Endothelial cell of umbilical vein (primary cell): ENCODE data around the gene PLEKHH3. TPM values are rescaled to one million over a fixed set of nuclear protein-coding genes. Genes with fewer than 3 reads are reported as not detected.

Experiments
- BruUV-seq: library from RNA; stranded (reverse); fragments of 400-500 nt; replicated peaks from 2 replicates; lab custom pipeline; 2021; lab: Mats Ljungman, UMichigan
- CTCF ChIA-PET: fragments of 300-600, 350-600 bp; sonication (Branson Sonifier 250); formaldehyde crosslinking; loops from one replicate; lab custom pipeline; 2021; ENCODE audit warnings: antibody characterized with exemption, inconsistent platforms; lab: Charles Lee
- POLR2A ChIA-PET: fragments of 300-600, 350-600 bp; sonication (Branson Sonifier 250); formaldehyde crosslinking; loops from one replicate; lab custom pipeline; 2021; ENCODE audit warnings: antibody characterized with exemption, inconsistent platforms; lab: Charles Lee
- DNase-seq: peaks from one replicate; pipeline ENCODE4 v3.0.0-alpha.2; 2011; ENCODE audit warnings: low read depth, low spot score
- FAIRE-seq: peaks from 2 replicates; lab custom pipeline; 2011; peaks lifted over from hg19 to GRCh38; lab: Jason Lieb, UNC
- H2AFZ ChIP-seq: 2 replicates; pipeline ENCODE4 v1.6.0; 2012; ENCODE audit warnings: low read depth, low read length, control low read depth, inconsistent platforms
- H3K27ac ChIP-seq: 2 replicates; pipeline ENCODE4 v1.5.1; 2011; ENCODE audit warnings: low read depth, mild to moderate bottlenecking, control low read depth, low read length, moderate library complexity; ENCODE audit not compliant: insufficient read depth
- H3K27me3 ChIP-seq, 2 experiments: 2 replicates each; pipeline versions ENCODE4 v1.6.0 to v1.6.1; 2011; ENCODE audit warnings: low read length in 2 of 2, mixed read lengths in 1 of 2; ENCODE audit not compliant: control insufficient read depth in 2 of 2, insufficient read depth in 2 of 2
- H3K36me3 ChIP-seq, 2 experiments: 2 replicates in 1 of 2; 3 replicates in 1 of 2; pipeline ENCODE4 v1.5.1; 2011; ENCODE audit warnings: low read length in 2 of 2, mild to moderate bottlenecking in 1 of 2, moderate library complexity in 1 of 2; ENCODE audit not compliant: control insufficient read depth in 2 of 2, insufficient read depth in 2 of 2; ENCODE audit errors: extremely low read depth in 1 of 2
- H3K4me1 ChIP-seq: 3 replicates; pipeline ENCODE4 v1.5.1; 2011; ENCODE audit warnings: mild to moderate bottlenecking, low read length; ENCODE audit not compliant: control insufficient read depth, insufficient read depth; ENCODE audit errors: extremely low read depth
- H3K4me2 ChIP-seq: 2 replicates; pipeline ENCODE4 v1.6.1; 2011; ENCODE audit warnings: low read length, control low read depth, mixed read lengths; ENCODE audit not compliant: insufficient read depth
- H3K4me3 ChIP-seq, 3 experiments: fragments of 200-600 bp in 1 of 3; sonication (generic), shearing (Covaris generic) in 1 of 3; replicated peaks in 1 of 3; 2 replicates each; pipeline ENCODE4 v1.5.1; 2011 to 2016; ENCODE audit warnings: control low read depth in 3 of 3, low read length in 3 of 3, mild to moderate bottlenecking in 2 of 3, inconsistent platforms in 1 of 3, low read depth in 1 of 3, moderate library complexity in 1 of 3; ENCODE audit not compliant: insufficient read depth in 1 of 3
- H3K79me2 ChIP-seq: 2 replicates; pipeline ENCODE4 v1.6.0; 2012; ENCODE audit warnings: low read length, inconsistent platforms; ENCODE audit not compliant: control insufficient read depth, insufficient read depth
- H3K9ac ChIP-seq: replicated peaks from 2 replicates; pipeline ENCODE3; 2011; ENCODE audit warnings: low read length, control low read depth; ENCODE audit not compliant: insufficient read depth; ENCODE audit errors: extremely low read depth
- H3K9me1 ChIP-seq: replicated peaks from 3 replicates; pipeline ENCODE4 v1.6.0; 2011; ENCODE audit warnings: mild to moderate bottlenecking, low read length; ENCODE audit not compliant: control insufficient read depth, insufficient read depth; ENCODE audit errors: extremely low read depth
- H3K9me3 ChIP-seq: replicated peaks from 2 replicates; pipeline ENCODE4 v1.5.1; 2012; ENCODE audit warnings: low read length, inconsistent platforms; ENCODE audit not compliant: control insufficient read depth, insufficient read depth
- H4K20me1 ChIP-seq: replicated peaks from 2 replicates; pipeline ENCODE3; 2011; ENCODE audit warnings: mild to moderate bottlenecking, low read length; ENCODE audit not compliant: control insufficient read depth, insufficient read depth; ENCODE audit errors: extremely low read depth
- CTCF ChIP-seq, 2 donors: IDR thresholded peaks; 1 replicate in 1 of 2; 2 replicates in 1 of 2; pipeline ENCODE4 v1.5.1; 2011; ENCODE audit warnings: low read length in 2 of 2, mild to moderate bottlenecking in 2 of 2, moderate library complexity in 2 of 2, control low read depth in 1 of 2, inconsistent platforms in 1 of 2, low read depth in 1 of 2; ENCODE audit not compliant: insufficient read depth in 1 of 2; ENCODE audit errors: extremely low read depth in 1 of 2
- EZH2 ChIP-seq: IDR thresholded peaks from 2 replicates; pipeline ENCODE4 v1.6.1; 2012; ENCODE audit warnings: borderline replicate concordance, low read depth, mild to moderate bottlenecking, moderate library complexity, low read length, inconsistent platforms; ENCODE audit not compliant: severe bottlenecking
- FOS ChIP-seq: IDR thresholded peaks from 2 replicates; pipeline ENCODE4 v1.6.1; 2011; ENCODE audit warnings: mild to moderate bottlenecking, low read length, moderate library complexity, borderline replicate concordance; ENCODE audit not compliant: insufficient read depth
- GATA2 ChIP-seq: IDR thresholded peaks from 2 replicates; pipeline ENCODE4 v1.7.0; 2011; ENCODE audit warnings: low read depth, mild to moderate bottlenecking, moderate library complexity, mixed read lengths, low read length; ENCODE audit not compliant: insufficient read length, insufficient read depth
- JUN ChIP-seq: IDR thresholded peaks from 2 replicates; pipeline ENCODE4 v1.6.1; 2011; ENCODE audit warnings: borderline replicate concordance, low read depth; ENCODE audit not compliant: insufficient read length, insufficient read depth
- MAX ChIP-seq: IDR thresholded peaks from 2 replicates; pipeline ENCODE4 v1.6.1; 2011; ENCODE audit not compliant: insufficient read depth, insufficient read length
- MYC ChIP-seq: IDR thresholded peaks from one replicate; pipeline ENCODE4 v1.6.1; 2011; ENCODE audit warnings: mild to moderate bottlenecking, low read depth, low read length
- POLR2A ChIP-seq: IDR thresholded peaks from 2 replicates; pipeline ENCODE4 v1.6.1; 2012; ENCODE audit warnings: low read depth, mild to moderate bottlenecking, control low read depth, low read length
- POLR2AphosphoS5 ChIP-seq: IDR thresholded peaks from 2 replicates; pipeline ENCODE4 v1.6.1; 2012; ENCODE audit warnings: low read depth, mild to moderate bottlenecking, control low read depth, low read length, moderate library complexity; ENCODE audit not compliant: insufficient read depth
- dilution Hi-C: fragments of 300-500 bp; cut with MboI; formaldehyde crosslinking; loops from one replicate; pipeline ENCODE4 v1.15.0; 2019; ENCODE audit warnings: low sequenced_read_pairs; ENCODE audit not compliant: extremely low pct_ligation_motif_present
- intact Hi-C: fragments of 100-400 bp; cut with micrococcal nuclease; formaldehyde crosslinking; loops from one replicate; pipeline ENCODE4 v1.10.0; 2022
- polyA plus RNA-seq, 4 experiments: library from polyadenylated mRNA; depleted of rRNA in 3 of 4; stranded (reverse) in 3 of 4; unstranded in 1 of 4; fragments of >200 nt; gene quantifications; 2 replicates each; pipeline versions ENCODE4 v1.2.1 to v1.2.3, GENCODE V29; 2011 to 2012; ENCODE audit warnings: missing spikeins in 1 of 4
- total RNA-seq: library from RNA; stranded (reverse); gene quantifications from 2 replicates; pipeline ENCODE4 v1.2.3, GENCODE V29; 2021

The PLEKHH3 gene
- total and polyA plus RNA-seq, 2 donors (not counting 3 experiments of a cell fraction or from before 2014, with no cell fraction given): 5.4 to 11.3 TPM

GRCh38 chr17:42673266-42673884 is 3.4 kb downstream of the PLEKHH3 start:
- dilution Hi-C loops: no loop called here

More at GRCh38 chr17:42673266-42673884, 3.4 kb downstream of the PLEKHH3 start:
- no peak overlapping the region for H2AFZ ChIP-seq
- BruUV-seq: no TSS peak
- no peak for TF ChIP-seq GATA2
- TF ChIP-seq EZH2: no peak
- no peak for TF ChIP-seq JUN
- no peak for TF ChIP-seq POLR2A
- no peak for TF ChIP-seq MAX
- TF ChIP-seq FOS: no peak
- no peak for TF ChIP-seq CTCF (IDR thresholded peaks at IDR 0.05; ENCODE audit: extremely low read depth in 1 of 2, insufficient read depth in 1 of 2, low read depth in 1 of 2, low read length in 2 of 2)
- no peak for TF ChIP-seq POLR2AphosphoS5
- TF ChIP-seq MYC: no peak
- no peaks in the 10 kb centered on the region for H4K20me1 ChIP-seq
- peaks cover 6 to 19% of the 10 kb centered on the region in 2 experiments for H3K36me3 ChIP-seq
- no peak overlapping the region for H3K4me2 ChIP-seq
- intact Hi-C loops: no loop called here
- CTCF ChIA-PET: interaction anchor here (0.8 to 8.3 kb wide), 8 partner anchors 10 to 101 kb away, joined by 3 to 109 read pairs (median 9); partner anchors contain the start of genes CNTNAP1, PSMC3IP, RETREG3 and TUBG1
- no peak overlapping the region for H3K4me3 ChIP-seq
- no peak overlapping the region for H3K9ac ChIP-seq
- H3K4me1 ChIP-seq: peaks cover 18% of the 10 kb centered on the region
- no peaks in the 10 kb centered on the region for H3K9me3 ChIP-seq
- DNase-seq: no peak
- POLR2A ChIA-PET: no interaction called here
- H3K79me2 ChIP-seq: no peaks in the 10 kb centered on the region
- H3K27me3 ChIP-seq: no peaks in the 10 kb centered on the region
- no peak overlapping the region for H3K27ac ChIP-seq
- FAIRE-seq: no peak
- no peaks in the 10 kb centered on the region for H3K9me1 ChIP-seq
